Mucosa of descending colon (tissue), 3 donors: Measurements from ENCODE around the gene PLCB4. TPM values are rescaled to one million over a fixed set of nuclear protein-coding genes. Genes with fewer than 3 reads are reported as not detected.

Source experiments
- ATAC-seq: fragments of 200-7000 bp; cut with Tn5 transposase; one replicate; pipeline ENCODE4 v1.9.1; 2020; ENCODE audit warnings: mild to moderate bottlenecking, moderate library complexity
- DNase-seq, 3 donors: peaks; one replicate each; pipeline ENCODE4 v3.0.0-alpha.2; 2020
- H3K36me3 ChIP-seq: fragments of 200-600 bp; one replicate; pipeline ENCODE4 v1.8.0; 2021; ENCODE audit warnings: low read depth, mild to moderate bottlenecking
- H3K4me1 ChIP-seq: fragments of 200-600 bp; one replicate; pipeline ENCODE4 v1.8.0; 2021; ENCODE audit warnings: low read depth, mild to moderate bottlenecking
- H3K4me3 ChIP-seq: fragments of 200-600 bp; one replicate; pipeline ENCODE4 v1.8.0; 2021; ENCODE audit warnings: mild to moderate bottlenecking
- H3K9me3 ChIP-seq: fragments of 200-600 bp; one replicate; pipeline ENCODE4 v1.8.0; 2021; ENCODE audit warnings: mild to moderate bottlenecking
- CTCF ChIP-seq: fragments of 200-600 bp; IDR thresholded peaks from one replicate; pipeline ENCODE4 v1.8.0; 2022; ENCODE audit warnings: antibody characterized with exemption, mild to moderate bottlenecking
- intact Hi-C, 2 donors: fragments of 100-400 bp; cut with DNase I in 1 of 2; cut with micrococcal nuclease in 1 of 2; formaldehyde crosslinking; loops; one replicate each; pipeline versions ENCODE4 v1.11.0 to v1.11.1; 2022; cut with DNase I, micrococcal nuclease
- total RNA-seq, 3 donors: library from RNA; stranded (reverse); fragmentation: NEBNext Ultra II Directional in 2 of 3; extraction: Animal tissue kit (Norgen Biotek cat#: 25700) in 2 of 3; gene quantifications; one replicate each; pipeline versions ENCODE4 v1.2.1 to v1.2.4, GENCODE V29; 2021 to 2023
- donor health status: DM: no; HTN: no; CAD: no; lungs with moderate emphysema.
- donor health status: DM: no; HTN: no; CAD: no.
- donor health status: DM: no; HTN: yes; CAD: no.

The PLCB4 gene
- total RNA-seq, 3 donors from 2014 or later, result 37.8 to 55.0 (median 51.2) TPM

DNA sequence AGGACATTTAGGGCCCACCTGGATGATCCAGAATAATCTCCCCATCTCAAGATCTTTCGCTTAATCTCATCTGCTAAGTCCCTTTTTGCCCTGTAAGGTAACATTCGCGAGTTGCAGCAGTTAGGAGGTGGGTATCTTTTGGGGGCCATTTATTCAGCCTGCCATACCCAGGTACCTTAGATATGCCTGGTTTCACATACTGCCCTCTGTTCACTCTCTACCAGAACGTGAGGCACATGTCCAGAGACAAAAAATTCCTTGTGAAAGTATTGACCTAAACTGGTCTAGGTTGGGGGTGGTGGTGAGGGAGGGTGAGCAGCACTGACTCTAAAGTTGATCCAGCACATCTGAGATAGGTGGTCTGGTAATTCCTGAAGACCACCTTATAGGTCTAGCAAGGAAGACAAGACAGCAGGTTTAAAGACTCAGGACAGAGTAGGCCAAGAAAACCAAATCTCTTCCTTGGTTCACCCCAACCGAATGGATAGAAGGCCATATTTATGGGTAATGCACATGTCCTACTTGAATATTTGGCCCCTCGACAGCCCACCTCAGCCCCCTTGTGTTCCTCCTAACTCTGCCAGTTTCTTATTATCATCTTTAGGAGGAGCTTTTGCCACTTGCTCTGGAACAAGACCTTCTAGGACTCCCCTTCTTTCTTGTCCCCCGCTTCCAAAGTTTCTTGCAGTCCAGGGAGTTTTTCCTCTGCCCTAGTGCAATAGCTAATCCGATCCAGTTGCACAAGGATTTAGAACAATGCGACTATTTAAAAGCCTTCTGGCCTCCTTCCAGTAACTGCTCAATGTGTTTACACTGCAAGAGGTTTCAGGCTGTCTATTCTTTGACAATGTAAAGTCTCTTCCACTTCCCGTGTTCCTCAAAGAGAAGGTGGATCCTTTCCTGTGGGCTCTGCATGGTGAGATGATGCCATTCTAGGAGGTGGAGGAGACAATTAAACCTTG is 232.5 kb downstream of the PLCB4 start:
- Histone ChIP-seq H3K9me3 (no peaks in the 10 kb centered on the region), H3K4me3 (no peak overlapping the region), H3K36me3 (no peaks in the 10 kb centered on the region), H3K4me1 (no peaks in the 10 kb centered on the region)
- TF ChIP-seq CTCF, result no peak
- peak in 1 of 3 donors; percentile 71 for DNase-seq
- intact Hi-C loops, result no loop called here
- peak; percentile 91 for ATAC-seq

GRCh38 chr20:9302091-9302462 is 233.2 kb downstream of the PLCB4 start:
- no peaks in the 10 kb centered on the region for H3K9me3 ChIP-seq
- intact Hi-C loops, result no loop called here
- ATAC-seq (peak; percentile 29), DNase-seq (no peak)
- H3K36me3 ChIP-seq, result no peaks in the 10 kb centered on the region
- TF ChIP-seq CTCF, result no peak
- H3K4me1 ChIP-seq, result no peaks in the 10 kb centered on the region
- H3K4me3 ChIP-seq, result no peak overlapping the region

DNA sequence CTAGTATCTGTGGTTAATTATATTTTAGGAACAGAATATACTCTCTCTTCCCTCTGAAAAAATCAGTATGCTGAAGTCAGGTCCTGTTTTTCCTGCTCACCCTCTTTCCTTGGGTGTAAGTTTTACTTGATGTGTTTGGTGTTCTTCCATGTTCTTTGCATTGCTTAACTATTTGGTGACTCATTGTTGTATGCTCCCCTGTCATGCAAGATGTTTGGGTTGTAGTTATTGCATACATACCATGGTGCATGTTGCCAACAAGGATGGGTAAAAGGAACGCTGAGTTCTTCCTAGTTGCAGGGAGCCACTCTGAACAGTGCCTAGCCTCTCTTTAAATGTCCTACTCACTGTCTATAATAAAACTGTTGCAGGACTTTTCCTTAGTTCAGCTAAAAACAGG is 237.6 kb downstream of the PLCB4 start:
- peak; percentile 64 for ATAC-seq
- H3K4me3 ChIP-seq, result no peak overlapping the region
- H3K4me1 ChIP-seq, result no peaks in the 10 kb centered on the region
- no peak for TF ChIP-seq CTCF
- H3K36me3 ChIP-seq, result no peaks in the 10 kb centered on the region
- H3K9me3 ChIP-seq, result no peaks in the 10 kb centered on the region
- intact Hi-C loops, result no loop called here
- no peak for DNase-seq

- DNase-seq (no peak), ATAC-seq (no peak)
- no peak for TF ChIP-seq CTCF
- H3K4me3 ChIP-seq, result no peak overlapping the region
- H3K4me1 ChIP-seq, result no peaks in the 10 kb centered on the region
- no peaks in the 10 kb centered on the region for H3K36me3 ChIP-seq
- intact Hi-C loops, result no loop called here
- H3K9me3 ChIP-seq, result no peaks in the 10 kb centered on the region
These were observed 239.2 kb downstream of the PLCB4 start for GRCh38 chr20:9308056-9308455.

DNA sequence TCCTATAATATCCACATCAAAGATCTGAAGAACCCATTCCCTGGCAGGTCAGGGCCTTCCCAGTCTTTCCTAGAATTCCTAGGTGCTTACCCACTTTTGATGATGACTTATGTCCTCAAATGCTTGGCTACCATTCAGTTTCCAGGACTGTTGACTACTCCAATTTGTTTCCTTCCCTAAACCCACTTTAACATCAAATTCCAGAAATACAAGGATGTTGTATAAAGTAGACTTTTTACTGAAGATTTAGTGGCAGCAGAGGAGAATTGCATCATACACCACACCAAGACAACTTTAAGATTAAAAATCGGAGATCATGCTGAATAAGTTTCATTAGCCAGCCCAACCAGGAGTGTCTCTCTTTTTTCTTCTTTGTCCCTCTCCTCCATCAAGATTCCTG is 242.2 kb downstream of the PLCB4 start:
- H3K4me1 ChIP-seq, result no peaks in the 10 kb centered on the region
- DNase-seq (no peak), ATAC-seq (no peak)
- no peak overlapping the region for H3K4me3 ChIP-seq
- intact Hi-C loops, result no loop called here
- H3K36me3 ChIP-seq, result no peaks in the 10 kb centered on the region
- TF ChIP-seq CTCF, result no peak
- no peaks in the 10 kb centered on the region for H3K9me3 ChIP-seq
